OCI-LY3 (cell line): Measurements from ENCODE around the gene GH1.
"Not testable (repeated sequence)": the region's sequence is repeated elsewhere in the genome, so short reads cannot be mapped to it uniquely, and the experiment has no call there.

ENCODE experiments used
- H2AFZ ChIP-seq: fragments of 200-600, 300-600 bp; shearing (Covaris generic); 2 replicates; pipeline ENCODE4 v1.6.0; 2014; ENCODE audit warnings: antibody characterized with exemption, low read depth, low read length
- H3K27ac ChIP-seq: fragments of 200-600, 300-600 bp; sonication (generic); 2 replicates; pipeline ENCODE4 v1.5.1; 2014; ENCODE audit warnings: mild to moderate bottlenecking, low read length, moderate library complexity, mixed read lengths
- H3K27me3 ChIP-seq: fragments of 200-600, 300-600 bp; sonication (generic); 2 replicates; pipeline ENCODE4 v1.6.1; 2014; ENCODE audit warnings: low read depth, low read length, mixed read lengths
- H3K36me3 ChIP-seq: fragments of 200-600, 300-600 bp; sonication (generic); replicated peaks from 2 replicates; pipeline ENCODE3; 2014; ENCODE audit warnings: low read depth, low read length, mixed read lengths
- H3K4me1 ChIP-seq: fragments of 300-600, 200-600 bp; sonication (generic); 2 replicates; pipeline ENCODE4 v1.6.1; 2014; ENCODE audit warnings: low read length, mixed read lengths
- H3K4me2 ChIP-seq: fragments of 200-600, 300-600 bp; sonication (generic); 2 replicates; pipeline ENCODE4 v1.6.1; 2014; ENCODE audit warnings: low read length, mixed read lengths
- H3K4me3 ChIP-seq: fragments of 300-600, 200-600 bp; sonication (generic); 2 replicates; pipeline ENCODE4 v1.5.1; 2014; ENCODE audit warnings: antibody characterized with exemption, mild to moderate bottlenecking, low read length, moderate library complexity
- H3K79me2 ChIP-seq: fragments of 300-600, 200-600 bp; shearing (Covaris generic); 2 replicates; pipeline ENCODE4 v1.6.1; 2014; ENCODE audit warnings: mild to moderate bottlenecking, low read length, mixed read lengths
- H3K9ac ChIP-seq: fragments of 300-600, 200-600 bp; shearing (Covaris generic); 2 replicates; pipeline ENCODE4 v1.6.0; 2014; ENCODE audit warnings: mild to moderate bottlenecking, low read length, moderate library complexity
- H3K9me3 ChIP-seq: fragments of 200-600, 300-600 bp; shearing (Covaris generic); 2 replicates; pipeline ENCODE4 v1.6.1; 2014; ENCODE audit warnings: low read length, mixed read lengths; ENCODE audit not compliant: insufficient read depth
- H4K20me1 ChIP-seq: fragments of 200-600, 300-600 bp; sonication (generic); 2 replicates; pipeline ENCODE4 v1.6.1; 2016; ENCODE audit warnings: low read length, mixed read lengths; ENCODE audit not compliant: insufficient read depth
- CTCF ChIP-seq: fragments of 200-600, 300-600 bp; sonication (generic); IDR thresholded peaks from 2 replicates; pipeline ENCODE4 v1.5.1; 2014; ENCODE audit warnings: antibody characterized with exemption, low read length, low read depth
- EZH2phosphoT487 ChIP-seq: fragments of 200-600 bp; shearing (Covaris generic); IDR thresholded peaks from 2 replicates; pipeline ENCODE4 v1.6.1; 2018; ENCODE audit warnings: antibody characterized with exemption, mixed run types, low read depth

GH1 gene

GRCh38 chr17:63919311-63919723 lies 678 bp upstream of the GH1 start:
- Histone ChIP-seq H3K9ac (peak overlapping the region; percentile 41; the same call in 1 of the 2 replicates), H3K27me3 (peaks cover 5% of the 10 kb centered on the region), H4K20me1 (no peaks in the 10 kb centered on the region), H3K4me3 (peak overlapping the region; percentile 75), H3K4me1 (peaks cover 64% of the 10 kb centered on the region), H3K27ac (no peak overlapping the region), H3K36me3 (no peaks in the 10 kb centered on the region), H3K9me3 (no peaks in the 10 kb centered on the region), H2AFZ (no peak overlapping the region), H3K79me2 (no peaks in the 10 kb centered on the region), H3K4me2 (peak overlapping the region; percentile 95)
- no peak for TF ChIP-seq EZH2phosphoT487
- TF ChIP-seq CTCF, result peak; percentile 82

- no peak overlapping the region for H3K27ac ChIP-seq
- H3K36me3 ChIP-seq, result no peaks in the 10 kb centered on the region
- H3K27me3 ChIP-seq, result peaks cover 5% of the 10 kb centered on the region
- H3K4me3 ChIP-seq, result no peak overlapping the region
- no peaks in the 10 kb centered on the region for H4K20me1 ChIP-seq
- no peaks in the 10 kb centered on the region for H3K79me2 ChIP-seq
- H3K9me3 ChIP-seq, result no peaks in the 10 kb centered on the region
- H3K9ac ChIP-seq, result no peak overlapping the region
- peaks cover 62% of the 10 kb centered on the region for H3K4me1 ChIP-seq
- H2AFZ ChIP-seq, result no peak overlapping the region
- H3K4me2 ChIP-seq, result no peak overlapping the region
- TF ChIP-seq CTCF (no peak), EZH2phosphoT487 (no peak)
Observed at GRCh38 chr17:63918305-63918704, 334 bp downstream of the GH1 start.

GRCh38 chr17:63917646-63918045 lies 993 bp downstream of the GH1 start:
- Histone ChIP-seq H3K27ac (no peak overlapping the region), H2AFZ (no peak overlapping the region), H3K79me2 (no peaks in the 10 kb centered on the region), H3K9ac (no peak overlapping the region), H3K4me3 (no peak overlapping the region), H3K4me1 (peaks cover 55% of the 10 kb centered on the region), H3K36me3 (no peaks in the 10 kb centered on the region), H3K4me2 (no peak overlapping the region), H3K9me3 (no peaks in the 10 kb centered on the region), H3K27me3 (peaks cover 5% of the 10 kb centered on the region), H4K20me1 (no peaks in the 10 kb centered on the region)
- TF ChIP-seq EZH2phosphoT487, result no peak
- no peak for TF ChIP-seq CTCF

- H3K36me3 ChIP-seq, H3K79me2 ChIP-seq, H3K4me2 ChIP-seq, H3K27ac ChIP-seq, H3K27me3 ChIP-seq, H4K20me1 ChIP-seq, H2AFZ ChIP-seq, H3K9ac ChIP-seq, H3K4me3 ChIP-seq, H3K9me3 ChIP-seq: not testable (repeated sequence)
- H3K4me1 ChIP-seq, result peaks cover 51% of the 10 kb centered on the region
Observed at GRCh38 chr17:63917206-63917605, 1.4 kb downstream of the GH1 start.
